Esophagus (tissue), 2 donors: ENCODE results near the gene SNAP47. TPM values are rescaled to one million over a fixed set of nuclear protein-coding genes. Genes with fewer than 3 reads are reported as not detected.

Source experiments
- H3K27ac ChIP-seq, 2 donors: one replicate each; pipeline ENCODE4 v1.5.1; 2013; ENCODE audit warnings: low read depth in 2 of 2, mild to moderate bottlenecking in 2 of 2, inconsistent platforms in 1 of 2, low read length in 1 of 2, moderate library complexity in 1 of 2
- H3K27me3 ChIP-seq, 2 donors: one replicate each; pipeline ENCODE4 v1.6.1; 2013; ENCODE audit warnings: low read length in 2 of 2, control low read depth in 1 of 2, mild to moderate bottlenecking in 1 of 2; ENCODE audit not compliant: insufficient read depth in 2 of 2, control insufficient read depth in 1 of 2
- H3K36me3 ChIP-seq, 2 donors: one replicate each; pipeline ENCODE4 v1.6.1; 2013; ENCODE audit warnings: low read length in 1 of 2; ENCODE audit not compliant: control insufficient read depth in 2 of 2, insufficient read depth in 2 of 2
- H3K4me1 ChIP-seq, 2 donors: one replicate each; pipeline ENCODE4 v1.6.1; 2013; ENCODE audit warnings: low read length in 1 of 2; ENCODE audit not compliant: control insufficient read depth in 2 of 2, insufficient read depth in 2 of 2
- H3K4me3 ChIP-seq, 2 donors: one replicate each; pipeline ENCODE4 v1.5.1; 2013; ENCODE audit warnings: low read length in 2 of 2, mild to moderate bottlenecking in 2 of 2, low read depth in 1 of 2, moderate library complexity in 1 of 2
- H3K9me3 ChIP-seq, 2 donors: one replicate each; pipeline ENCODE4 v1.6.1; 2013; ENCODE audit warnings: mild to moderate bottlenecking in 2 of 2, low read depth in 1 of 2, low read length in 1 of 2, moderate library complexity in 1 of 2; ENCODE audit not compliant: control insufficient read depth in 2 of 2, insufficient read depth in 1 of 2
- WGBS, 2 donors: extraction: QIAGEN DNeasy Blood & Tissue Kit; methylation state at CpG; one replicate each; pipeline ENCODE4 v1.1.7; 2013; 5-methylcytosine and 5-hydroxymethylcytosine counted together
- polyA plus RNA-seq, 2 donors: library from polyadenylated mRNA; stranded (reverse); fragments of 200-250 nt; gene quantifications; one replicate each; pipeline ENCODE4 v1.2.3, GENCODE V29; 2013
- donor health status: healthy with polysubstance abuse.
- donor health status: Bipolar disorder and iron deficiency.

The SNAP47 gene
- polyA plus RNA-seq, 2 donors: 7.9 to 11.4 TPM

DNA sequence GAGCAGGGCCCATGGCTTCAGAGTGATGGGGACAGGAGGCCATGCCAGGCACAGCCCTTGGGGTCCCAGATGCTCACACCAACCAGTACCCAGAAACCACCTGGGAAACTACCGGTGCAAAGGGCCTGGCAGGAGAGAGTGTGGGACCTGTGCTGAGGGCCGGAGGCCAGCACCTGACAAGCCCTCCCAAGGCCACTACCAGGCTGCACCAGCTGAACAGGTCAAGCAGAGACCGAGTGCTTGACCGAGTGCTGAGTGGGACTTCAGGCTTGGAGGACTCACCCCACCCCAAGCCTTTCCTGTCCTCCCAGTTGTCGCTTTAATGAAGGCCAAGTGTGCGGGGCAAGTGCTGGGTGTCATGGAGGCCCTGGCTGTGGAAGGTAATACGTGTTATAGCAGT is 36.5 kb downstream of the SNAP47 start:
- Histone ChIP-seq H3K4me3 (no peak overlapping the region), H3K27ac (no peak overlapping the region), H3K9me3 (no peaks in the 10 kb centered on the region), H3K4me1 (peaks cover 0 to 5% of the 10 kb centered on the region in 2 donors), H3K36me3 (peaks cover 7 to 40% of the 10 kb centered on the region in 2 donors), H3K27me3 (no peaks in the 10 kb centered on the region)
- 94 to 95% methylated on average over 7 of the region's 7 CpGs for WGBS, 2 donors

DNA sequence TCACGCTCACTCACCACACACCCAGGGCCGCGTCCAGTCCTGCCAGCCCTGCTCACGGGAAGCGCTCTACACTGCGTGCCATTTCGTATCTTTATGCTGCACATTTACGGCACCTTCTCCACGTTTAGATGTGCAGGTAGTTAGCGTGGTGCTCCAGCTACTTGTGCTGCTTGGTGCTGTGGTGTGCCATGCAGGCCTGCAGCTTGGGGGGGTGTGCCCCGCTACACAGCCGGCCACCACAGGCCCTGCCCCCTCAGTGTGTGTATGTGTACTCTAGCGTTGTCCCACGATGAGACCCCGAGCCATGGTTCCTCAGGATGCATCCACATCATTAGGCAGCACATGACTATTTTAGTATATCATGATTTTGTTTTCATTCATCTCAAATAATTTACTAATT is 38.3 kb downstream of the SNAP47 start:
- H3K4me1 ChIP-seq: no peaks in the 10 kb centered on the region
- no peaks in the 10 kb centered on the region for H3K27me3 ChIP-seq
- WGBS, 2 donors: 83 to 91% methylated on average over 15 of the region's 15 CpGs
- H3K9me3 ChIP-seq: no peaks in the 10 kb centered on the region
- no peak overlapping the region for H3K27ac ChIP-seq
- H3K36me3 ChIP-seq: peaks cover 3 to 26% of the 10 kb centered on the region in 2 donors
- no peak overlapping the region for H3K4me3 ChIP-seq

DNA sequence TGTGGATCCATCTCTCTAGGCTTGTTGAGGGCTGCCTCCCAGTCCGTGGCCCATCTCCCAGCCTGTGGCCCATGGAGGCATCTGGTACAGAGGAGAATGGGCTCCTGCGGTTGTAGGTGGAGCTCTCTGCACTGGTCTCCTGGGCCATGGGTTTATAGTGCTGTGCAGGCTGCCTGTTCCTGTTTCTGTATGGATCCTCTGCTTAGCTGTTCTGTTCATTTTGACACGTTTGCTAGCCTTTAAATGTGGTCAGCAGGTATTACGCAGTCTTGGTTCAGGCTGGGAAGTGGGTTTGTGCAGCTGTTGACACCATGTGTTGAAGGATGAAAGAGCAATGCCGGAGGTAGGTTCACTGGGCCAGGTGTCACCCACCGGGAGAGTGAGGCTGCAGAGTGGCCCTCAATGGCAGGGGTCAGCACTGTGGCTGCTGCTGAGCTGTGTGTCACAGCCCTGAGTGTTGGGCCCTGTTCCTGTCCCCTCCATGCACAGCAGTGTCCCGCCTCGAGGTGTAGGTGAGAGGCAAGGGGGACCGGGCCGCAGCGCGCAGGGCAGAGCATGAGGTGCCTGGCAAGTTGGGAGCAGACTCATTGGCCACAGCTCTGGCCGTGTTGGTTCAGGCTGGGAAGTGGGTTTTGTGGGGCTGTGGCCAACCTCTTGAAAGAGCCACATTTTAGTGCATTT is 39.0 kb downstream of the SNAP47 start:
- H3K27ac ChIP-seq: no peak overlapping the region
- no peaks in the 10 kb centered on the region for H3K27me3 ChIP-seq
- 81 to 87% methylated on average over 13 of the region's 13 CpGs for WGBS, 2 donors
- peaks cover 3 to 27% of the 10 kb centered on the region in 2 donors for H3K36me3 ChIP-seq
- peaks cover 0 to 3% of the 10 kb centered on the region in 2 donors for H3K4me1 ChIP-seq
- H3K9me3 ChIP-seq: no peaks in the 10 kb centered on the region
- H3K4me3 ChIP-seq: no peak overlapping the region

DNA sequence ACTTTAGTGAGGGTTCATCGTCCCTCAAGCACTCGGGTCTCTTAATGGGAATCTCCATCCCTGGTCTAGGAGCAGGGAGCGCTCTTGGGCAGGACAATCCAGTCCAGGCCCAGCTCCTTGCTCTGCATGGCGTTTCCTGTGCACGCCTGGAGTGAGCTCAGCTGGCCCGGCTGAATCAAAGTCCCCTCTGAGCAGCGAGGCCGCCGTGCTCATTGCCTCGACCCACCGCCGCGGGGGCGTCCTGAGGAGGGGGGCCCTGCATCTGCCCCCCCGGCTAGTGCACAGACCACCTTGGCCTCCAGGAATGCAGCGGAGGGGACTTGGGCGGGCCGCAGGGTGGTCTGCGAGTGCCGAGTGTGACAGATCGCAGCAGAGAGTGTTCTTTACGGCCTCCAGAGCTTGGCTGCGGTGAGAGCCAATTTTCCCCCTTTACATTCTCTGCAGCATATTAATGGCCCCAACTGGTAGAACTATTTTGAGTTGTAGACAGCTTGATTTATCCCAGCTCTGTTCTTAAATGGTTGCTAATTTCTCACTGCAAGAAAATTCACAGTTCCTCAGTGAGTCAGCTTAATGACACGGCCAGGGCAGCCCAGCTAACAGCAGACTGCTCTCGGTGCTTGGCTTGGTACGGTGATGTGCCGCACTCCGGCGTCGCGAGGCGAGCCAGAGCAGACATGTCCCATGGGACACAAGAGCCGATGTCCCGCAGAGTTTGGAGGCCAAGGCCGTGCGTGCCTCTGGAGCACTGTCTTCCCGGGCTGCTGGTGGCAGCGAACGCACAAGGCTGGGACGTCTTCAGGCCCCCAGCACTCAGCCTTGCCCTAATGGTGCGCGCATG is 39.8 kb downstream of the SNAP47 start:
- Histone ChIP-seq H3K36me3 (peaks cover 3 to 20% of the 10 kb centered on the region in 2 donors), H3K9me3 (no peaks in the 10 kb centered on the region), H3K27ac (no peak overlapping the region), H3K4me3 (no peak overlapping the region), H3K4me1 (peaks cover 0 to 6% of the 10 kb centered on the region in 2 donors), H3K27me3 (no peaks in the 10 kb centered on the region)
- 90 to 92% methylated on average over 41 to 42 of the region's 42 CpGs for WGBS, 2 donors

DNA sequence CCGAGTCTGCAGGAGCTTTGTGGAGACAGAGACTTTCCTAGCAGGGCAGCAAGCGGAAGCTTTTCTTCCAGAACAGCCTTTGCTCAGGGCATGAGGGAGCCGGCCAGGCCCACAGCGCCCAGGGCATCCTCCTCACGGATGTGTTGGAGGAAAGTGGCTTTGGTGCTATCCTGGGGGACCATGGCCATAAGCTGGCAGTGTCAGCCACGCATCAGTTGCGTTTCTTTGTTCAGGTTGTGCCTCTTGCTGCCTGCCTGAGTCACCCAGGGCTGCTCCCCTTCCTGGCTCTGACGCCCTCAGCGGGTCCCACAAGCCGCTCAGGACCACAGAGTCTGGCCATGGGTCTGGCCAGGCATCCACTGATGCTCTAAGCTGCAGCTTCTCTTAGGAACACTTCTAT is 40.6 kb downstream of the SNAP47 start:
- 91 to 94% methylated on average over 10 of the region's 10 CpGs for whole genome bisulfite sequencing, 2 donors
- Histone ChIP-seq H3K27me3 (no peaks in the 10 kb centered on the region), H3K4me1 (peaks cover 0 to 12% of the 10 kb centered on the region in 2 donors), H3K36me3 (peaks cover 7 to 21% of the 10 kb centered on the region in 2 donors), H3K9me3 (no peaks in the 10 kb centered on the region), H3K27ac (no peak overlapping the region), H3K4me3 (no peak overlapping the region)

DNA sequence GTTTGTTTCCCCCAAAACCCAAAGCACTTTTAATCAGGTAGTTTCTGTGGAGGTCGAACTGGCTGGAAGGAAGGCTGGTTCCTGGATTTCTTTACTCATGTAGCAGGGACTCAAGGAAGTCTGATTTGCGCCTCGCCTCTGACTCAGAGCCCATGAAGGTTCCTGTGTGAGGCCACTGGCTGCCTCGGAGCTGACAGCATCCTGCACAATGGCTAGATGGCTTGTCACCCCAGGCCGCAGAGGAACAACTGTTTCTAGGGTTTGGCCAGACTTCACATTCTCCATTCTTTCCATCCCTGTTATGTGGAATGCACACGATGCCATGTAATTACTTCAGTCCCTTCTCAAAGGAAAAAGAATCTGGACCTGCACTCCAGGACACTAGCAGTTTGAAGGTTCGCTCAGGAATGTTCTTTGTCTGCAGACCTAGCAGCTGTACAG is 41.1 kb downstream of the SNAP47 start:
- Histone ChIP-seq H3K9me3 (no peaks in the 10 kb centered on the region), H3K36me3 (peaks cover 7 to 24% of the 10 kb centered on the region in 2 donors), H3K27me3 (no peaks in the 10 kb centered on the region), H3K27ac (no peak overlapping the region), H3K4me3 (no peak overlapping the region), H3K4me1 (peaks cover 0 to 12% of the 10 kb centered on the region in 2 donors)
- 85 to 89% methylated on average over 7 of the region's 7 CpGs for WGBS, 2 donors

DNA sequence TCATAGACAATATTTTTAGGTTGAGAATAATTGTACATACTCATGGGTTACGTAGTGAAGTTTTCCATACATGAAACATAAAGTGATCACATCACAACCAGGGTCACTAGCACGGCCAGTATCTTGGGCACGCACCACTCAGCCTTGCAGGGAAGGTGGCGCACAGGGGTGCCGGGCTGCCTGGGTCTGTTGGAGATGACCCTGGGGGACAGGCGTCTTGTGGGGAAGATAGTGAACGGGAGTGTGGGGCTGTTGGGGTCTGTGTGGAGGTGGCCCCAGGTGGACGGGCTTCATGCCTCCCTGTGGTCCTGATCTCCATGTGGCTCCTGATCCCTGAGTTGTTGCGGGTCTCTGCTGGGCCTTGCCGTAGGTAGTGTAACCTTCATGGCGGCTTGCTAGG is 41.9 kb downstream of the SNAP47 start:
- WGBS, 2 donors: 87 to 94% methylated on average over 11 of the region's 11 CpGs
- Histone ChIP-seq H3K9me3 (no peaks in the 10 kb centered on the region), H3K4me1 (peaks cover 0 to 12% of the 10 kb centered on the region in 2 donors), H3K36me3 (peaks cover 7 to 21% of the 10 kb centered on the region in 2 donors), H3K4me3 (no peak overlapping the region), H3K27me3 (no peaks in the 10 kb centered on the region), H3K27ac (no peak overlapping the region)

DNA sequence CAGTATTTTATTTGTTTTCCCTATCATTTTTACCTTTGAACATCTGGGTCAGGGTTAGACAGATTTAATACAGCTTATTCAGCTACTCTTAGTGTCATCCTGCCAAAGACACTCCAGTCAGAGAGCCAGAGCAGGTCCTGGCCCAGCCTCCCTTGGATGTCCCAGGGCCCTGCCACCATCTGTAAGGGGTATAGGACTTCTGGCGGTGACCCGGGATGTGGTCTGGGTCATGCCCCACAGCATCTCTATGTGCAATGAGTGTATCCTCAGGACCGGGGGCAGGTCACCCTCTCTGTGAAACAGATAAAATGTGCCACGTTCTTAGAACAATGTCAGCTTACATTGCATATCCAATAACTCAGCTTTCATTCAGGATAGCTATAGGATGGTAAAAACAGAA is 42.4 kb downstream of the SNAP47 start:
- 93 to 95% methylated on average over 4 of the region's 4 CpGs for WGBS, 2 donors
- Histone ChIP-seq H3K9me3 (no peaks in the 10 kb centered on the region), H3K4me1 (peaks cover 0 to 12% of the 10 kb centered on the region in 2 donors)

DNA sequence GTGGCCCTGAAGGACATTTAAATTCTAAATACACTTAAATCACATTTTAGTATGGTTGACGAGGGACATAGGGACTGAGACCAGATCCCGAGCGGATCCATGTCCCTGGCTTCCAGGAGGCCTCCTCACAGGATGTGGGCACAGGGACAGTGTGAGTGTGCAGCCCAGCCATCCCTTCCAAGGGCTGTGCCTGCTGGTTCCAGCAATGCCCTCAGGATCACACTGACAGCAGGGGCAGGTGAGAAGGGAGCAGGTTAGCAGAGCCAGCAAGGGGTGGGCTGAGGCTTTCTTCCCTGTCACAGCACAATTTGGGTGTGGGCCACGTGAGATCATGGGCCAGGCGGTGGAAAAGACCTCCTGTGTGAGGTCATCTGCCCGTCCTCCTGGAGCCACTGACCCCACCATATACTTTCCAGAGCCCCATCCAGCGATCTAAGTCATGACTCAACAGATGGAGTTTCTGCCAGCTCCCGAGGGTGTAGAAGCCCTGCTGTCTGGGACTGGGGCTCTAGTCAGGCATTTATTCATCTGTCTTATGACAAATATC is 43.2 kb downstream of the SNAP47 start:
- peaks cover 7 to 23% of the 10 kb centered on the region in 2 donors for H3K36me3 ChIP-seq
- no peaks in the 10 kb centered on the region for H3K27me3 ChIP-seq
- H3K27ac ChIP-seq: no peak overlapping the region
- H3K9me3 ChIP-seq: no peaks in the 10 kb centered on the region
- H3K4me1 ChIP-seq: peaks cover 0 to 12% of the 10 kb centered on the region in 2 donors
- H3K4me3 ChIP-seq: no peak overlapping the region
- WGBS, 2 donors: 66 to 83% methylated on average over 8 of the region's 8 CpGs

More for the DNA sequence above, 42.4 kb downstream of the SNAP47 start:
- Histone ChIP-seq H3K36me3 (peaks cover 7 to 24% of the 10 kb centered on the region in 2 donors), H3K27ac (no peak overlapping the region), H3K4me3 (no peak overlapping the region), H3K27me3 (no peaks in the 10 kb centered on the region)
